Measurements from ENCODE around the gene MTHFD2.

MTHFD2 gene

GRCh38 chr2:74162951-74163350, 35.5 kb upstream of the MTHFD2 start:
- TF ChIP-seq MYC (IDR thresholded peaks at IDR 0.05; ENCODE audit: low read depth, low read length): no peak
- TF ChIP-seq, protein P1, sequence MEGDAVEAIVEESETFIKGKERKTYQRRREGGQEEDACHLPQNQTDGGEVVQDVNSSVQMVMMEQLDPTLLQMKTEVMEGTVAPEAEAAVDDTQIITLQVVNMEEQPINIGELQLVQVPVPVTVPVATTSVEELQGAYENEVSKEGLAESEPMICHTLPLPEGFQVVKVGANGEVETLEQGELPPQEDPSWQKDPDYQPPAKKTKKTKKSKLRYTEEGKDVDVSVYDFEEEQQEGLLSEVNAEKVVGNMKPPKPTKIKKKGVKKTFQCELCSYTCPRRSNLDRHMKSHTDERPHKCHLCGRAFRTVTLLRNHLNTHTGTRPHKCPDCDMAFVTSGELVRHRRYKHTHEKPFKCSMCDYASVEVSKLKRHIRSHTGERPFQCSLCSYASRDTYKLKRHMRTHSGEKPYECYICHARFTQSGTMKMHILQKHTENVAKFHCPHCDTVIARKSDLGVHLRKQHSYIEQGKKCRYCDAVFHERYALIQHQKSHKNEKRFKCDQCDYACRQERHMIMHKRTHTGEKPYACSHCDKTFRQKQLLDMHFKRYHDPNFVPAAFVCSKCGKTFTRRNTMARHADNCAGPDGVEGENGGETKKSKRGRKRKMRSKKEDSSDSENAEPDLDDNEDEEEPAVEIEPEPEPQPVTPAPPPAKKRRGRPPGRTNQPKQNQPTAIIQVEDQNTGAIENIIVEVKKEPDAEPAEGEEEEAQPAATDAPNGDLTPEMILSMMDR (IDR thresholded peaks at IDR 0.05; ENCODE audit: low read depth, low read length): no peak
- no peak for TF ChIP-seq POLR2A (IDR thresholded peaks at IDR 0.05; ENCODE audit: extremely low read depth, insufficient read length)
- TF ChIP-seq, protein P2, sequence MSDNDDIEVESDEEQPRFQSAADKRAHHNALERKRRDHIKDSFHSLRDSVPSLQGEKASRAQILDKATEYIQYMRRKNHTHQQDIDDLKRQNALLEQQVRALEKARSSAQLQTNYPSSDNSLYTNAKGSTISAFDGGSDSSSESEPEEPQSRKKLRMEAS (IDR thresholded peaks at IDR 0.05; ENCODE audit: low read depth, low read length): no peak

DNA sequence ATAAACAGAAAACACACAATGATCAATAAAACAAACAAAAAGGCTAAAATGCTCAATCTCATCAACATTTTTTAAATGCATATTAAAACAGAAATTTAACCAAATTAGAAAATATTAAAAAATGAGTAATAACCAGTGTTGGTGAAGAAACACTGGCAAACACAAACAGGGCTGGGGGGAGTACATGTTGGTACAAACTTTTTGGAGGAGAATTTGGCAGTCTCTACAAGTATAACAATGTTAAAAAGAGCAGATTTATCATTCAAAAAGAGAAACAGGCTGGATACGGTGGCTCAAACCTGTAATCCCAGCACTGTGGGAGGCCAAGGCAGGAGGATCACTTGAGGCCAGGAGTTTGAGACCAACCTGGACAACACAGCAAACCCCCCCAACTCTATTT, 33.7 kb upstream of the MTHFD2 start:
- no peak overlapping the region for H3K4me3 ChIP-seq (ENCODE audit: low read depth, low read length)
- TF ChIP-seq, protein P1 (IDR thresholded peaks at IDR 0.05; ENCODE audit: low read depth, low read length): no peak
- TF ChIP-seq, protein P2 (IDR thresholded peaks at IDR 0.05; ENCODE audit: low read depth, low read length): no peak
- TF ChIP-seq POLR2A (IDR thresholded peaks at IDR 0.05; ENCODE audit: extremely low read depth, insufficient read length) (no peak), MYC (IDR thresholded peaks at IDR 0.05; ENCODE audit: low read depth, low read length) (no peak)
- DNase-seq (ENCODE audit: low read depth): no peak

More at GRCh38 chr2:74162951-74163350, 35.5 kb upstream of the MTHFD2 start:
- no peak overlapping the region for H3K4me3 ChIP-seq (ENCODE audit: low read depth, low read length)
- no peak for DNase-seq (ENCODE audit: low read depth)

DNA sequence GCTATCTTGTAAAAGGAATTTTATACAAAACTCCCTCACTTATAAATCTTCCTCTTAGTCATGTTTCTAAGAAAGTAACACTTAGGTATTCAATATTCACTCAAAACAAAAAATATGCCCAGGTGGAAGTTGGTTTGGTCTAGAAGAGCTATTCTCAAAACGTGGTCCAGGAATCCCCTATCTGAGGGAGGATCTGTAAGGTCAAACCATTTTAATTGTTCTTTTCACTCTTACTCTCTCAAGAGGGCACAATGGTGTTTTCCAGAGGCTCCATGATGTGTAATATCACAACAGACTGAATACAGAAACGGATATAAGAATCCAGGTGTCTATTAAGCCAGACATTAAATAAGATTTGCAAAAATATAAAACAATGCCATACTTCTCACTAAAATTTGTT, 29.7 kb upstream of the MTHFD2 start:
- H3K4me3 ChIP-seq (ENCODE audit: low read depth, low read length): no peak overlapping the region
- DNase-seq (ENCODE audit: low read depth): no peak
- TF ChIP-seq POLR2A (IDR thresholded peaks at IDR 0.05; ENCODE audit: extremely low read depth, insufficient read length): no peak
- TF ChIP-seq, protein P1 (IDR thresholded peaks at IDR 0.05; ENCODE audit: low read depth, low read length): no peak
- TF ChIP-seq, protein P2 (IDR thresholded peaks at IDR 0.05; ENCODE audit: low read depth, low read length): no peak
- no peak for TF ChIP-seq MYC (IDR thresholded peaks at IDR 0.05; ENCODE audit: low read depth, low read length)

DNA sequence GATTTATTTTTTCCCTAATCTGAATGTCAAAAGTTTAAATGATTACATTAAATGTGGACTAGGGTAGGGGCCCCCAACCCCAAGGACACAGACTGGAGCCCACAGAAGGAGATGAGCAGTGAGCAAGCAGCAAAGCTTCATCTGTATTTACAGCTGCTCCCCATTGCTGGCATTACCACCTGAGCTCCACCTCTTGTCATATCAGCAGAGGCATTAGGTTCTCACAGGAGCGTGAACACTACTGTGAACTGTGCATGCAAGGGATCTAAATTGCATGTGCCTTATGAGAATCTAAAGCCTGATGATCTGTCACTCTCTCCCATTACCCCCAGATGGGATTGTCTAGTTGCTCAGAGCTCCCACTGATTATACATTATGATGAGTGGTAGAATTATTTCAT, 23.5 kb upstream of the MTHFD2 start:
- DNase-seq (ENCODE audit: low read depth): no peak
- peak overlapping the region; percentile 27 for H3K4me3 ChIP-seq (ENCODE audit: low read depth, low read length)
- TF ChIP-seq, protein P2 (IDR thresholded peaks at IDR 0.05; ENCODE audit: low read depth, low read length): no peak
- TF ChIP-seq MYC (IDR thresholded peaks at IDR 0.05; ENCODE audit: low read depth, low read length) (no peak), POLR2A (IDR thresholded peaks at IDR 0.05; ENCODE audit: extremely low read depth, insufficient read length) (no peak)
- TF ChIP-seq, protein P1 (IDR thresholded peaks at IDR 0.05; ENCODE audit: low read depth, low read length): no peak

DNA sequence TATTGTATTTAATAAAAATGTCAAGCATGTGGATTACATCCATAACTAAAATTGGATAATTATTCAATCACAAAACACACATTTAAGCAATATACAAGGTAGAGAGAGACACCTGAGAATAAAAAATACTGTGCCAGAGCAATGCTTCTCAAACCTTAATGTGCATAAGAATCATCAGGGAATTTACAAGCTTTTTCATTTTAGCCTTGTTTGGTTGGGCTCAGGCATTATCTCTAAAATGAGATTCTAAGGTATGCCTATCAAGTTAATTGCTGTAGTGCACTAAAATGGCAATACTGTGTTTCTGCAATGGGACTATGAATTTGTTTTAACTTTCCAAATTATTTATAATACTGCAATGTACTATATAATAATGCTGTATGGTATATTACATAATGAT, 20.7 kb upstream of the MTHFD2 start:
- TF ChIP-seq, protein P1 (IDR thresholded peaks at IDR 0.05; ENCODE audit: low read depth, low read length): no peak
- TF ChIP-seq POLR2A (IDR thresholded peaks at IDR 0.05; ENCODE audit: extremely low read depth, insufficient read length): no peak
- TF ChIP-seq, protein P2 (IDR thresholded peaks at IDR 0.05; ENCODE audit: low read depth, low read length): no peak
- no peak for TF ChIP-seq MYC (IDR thresholded peaks at IDR 0.05; ENCODE audit: low read depth, low read length)
- H3K4me3 ChIP-seq (ENCODE audit: low read depth, low read length): peak overlapping the region; percentile 95
- no peak for DNase-seq (ENCODE audit: low read depth)
